ENCODE data around the gene SLC8B1. TPM values are rescaled to one million over a fixed set of nuclear protein-coding genes. Genes with fewer than 3 reads are reported as not detected.

SLC8B1 gene
- total RNA-seq, 1 donor from 2014 or later = 41.1 TPM

GRCh38 chr12:113251404-113252070 lies 83.4 kb downstream of the SLC8B1 start:
- Histone ChIP-seq H3K4me3 (ENCODE audit: low read depth, low read length) (no peak overlapping the region), H3K36me3 (ENCODE audit: control insufficient read depth, insufficient read depth, low read length) (peaks cover 1% of the 10 kb centered on the region), H3K27me3 (ENCODE audit: control insufficient read depth, insufficient read depth, low read length) (no peaks in the 10 kb centered on the region)
- TF ChIP-seq CTCF (IDR thresholded peaks at IDR 0.05; ENCODE audit: insufficient read depth, low read length, poor library complexity, severe bottlenecking) = no peak
- DNase-seq (ENCODE audit: low read depth) = no peak

- Histone ChIP-seq H3K4me3 (ENCODE audit: low read depth, low read length) (no peak overlapping the region), H3K27me3 (ENCODE audit: control insufficient read depth, insufficient read depth, low read length) (no peaks in the 10 kb centered on the region), H3K36me3 (ENCODE audit: control insufficient read depth, insufficient read depth, low read length) (peaks cover 1% of the 10 kb centered on the region)
- no peak for DNase-seq (ENCODE audit: low read depth)
- TF ChIP-seq CTCF (IDR thresholded peaks at IDR 0.05; ENCODE audit: insufficient read depth, low read length, poor library complexity, severe bottlenecking) = no peak
Observed at GRCh38 chr12:113250045-113250444, 84.9 kb downstream of the SLC8B1 start.

GRCh38 chr12:113249546-113249945 lies 85.4 kb downstream of the SLC8B1 start:
- no peak for DNase-seq (ENCODE audit: low read depth)
- Histone ChIP-seq H3K4me3 (ENCODE audit: low read depth, low read length) (no peak overlapping the region), H3K27me3 (ENCODE audit: control insufficient read depth, insufficient read depth, low read length) (no peaks in the 10 kb centered on the region), H3K36me3 (ENCODE audit: control insufficient read depth, insufficient read depth, low read length) (peaks cover 1% of the 10 kb centered on the region)
- TF ChIP-seq CTCF (IDR thresholded peaks at IDR 0.05; ENCODE audit: insufficient read depth, low read length, poor library complexity, severe bottlenecking) = no peak

GRCh38 chr12:113248842-113249435 lies 86.0 kb downstream of the SLC8B1 start:
- no peak overlapping the region for H3K4me3 ChIP-seq (ENCODE audit: low read depth, low read length)
- no peak for TF ChIP-seq CTCF (IDR thresholded peaks at IDR 0.05; ENCODE audit: insufficient read depth, low read length, poor library complexity, severe bottlenecking)
- peaks cover 1% of the 10 kb centered on the region for H3K36me3 ChIP-seq (ENCODE audit: control insufficient read depth, insufficient read depth, low read length)
- no peaks in the 10 kb centered on the region for H3K27me3 ChIP-seq (ENCODE audit: control insufficient read depth, insufficient read depth, low read length)
- no peak for DNase-seq (ENCODE audit: low read depth)

Other genes starting within 250 kb of the SLC8B1 start
- 1.1 and 1.8 TPM in 2 replicates for gene RASAL1, start 199.3 kb downstream of the SLC8B1 start, total RNA-seq
- not detected in 2 replicates for gene CFAP73, start 185.4 kb downstream of the SLC8B1 start, total RNA-seq
- 73.9 and 77.6 TPM in 2 replicates for gene DDX54, start 149.6 kb downstream of the SLC8B1 start, total RNA-seq
- gene RITA1, start 149.4 kb downstream of the SLC8B1 start, total RNA-seq = 33.6 and 36.0 TPM in 2 replicates
- gene TPCN1, start 113.6 kb downstream of the SLC8B1 start, total RNA-seq = 25.8 and 34.9 TPM in 2 replicates
- 54.3 and 71.5 TPM in 2 replicates for gene PLBD2, start 23.5 kb upstream of the SLC8B1 start, total RNA-seq
- not detected in 2 replicates for gene SDS, start 68.8 kb upstream of the SLC8B1 start, total RNA-seq
- 9.1 and 14.5 TPM in 2 replicates for gene SDSL, start 87.3 kb upstream of the SLC8B1 start, total RNA-seq
- gene LHX5, start 136.8 kb upstream of the SLC8B1 start, total RNA-seq = 0.34 and 0.50 TPM in 2 replicates